Left lung (tissue), 10 donors: ENCODE data around the gene NMNAT3. TPM values are rescaled to one million over a fixed set of nuclear protein-coding genes. Genes with fewer than 3 reads are reported as not detected.

Experiments used
- ATAC-seq: fragments of 200-7000 bp; cut with Tn5 transposase; one replicate; pipeline ENCODE4 v1.9.1; 2020; ENCODE audit warnings: moderate library complexity
- DNase-seq, 4 donors: peaks; one replicate each; pipeline ENCODE4 v3.0.0-alpha.2; 2013 to 2020
- H3K27ac ChIP-seq, 2 donors: fragments of 200-600 bp; sonication (generic) in 1 of 2; one replicate each; pipeline versions ENCODE4 v1.5.0 to v1.8.0; 2020 to 2021
- H3K27me3 ChIP-seq, 2 donors: fragments of 200-600 bp; sonication (generic) in 1 of 2; one replicate each; pipeline versions ENCODE4 v1.5.0 to v1.8.0; 2020 to 2021
- H3K36me3 ChIP-seq, 2 donors: fragments of 200-600 bp; sonication (generic) in 1 of 2; one replicate each; pipeline versions ENCODE4 v1.5.0 to v1.8.0; 2020 to 2021
- H3K4me1 ChIP-seq, 2 donors: fragments of 200-600 bp; one replicate each; pipeline ENCODE4 v1.8.0; 2021
- H3K4me3 ChIP-seq, 2 donors: fragments of 200-600 bp; sonication (generic) in 1 of 2; one replicate each; pipeline versions ENCODE4 v1.5.0 to v1.8.0; 2020 to 2021; ENCODE audit warnings: mild to moderate bottlenecking in 1 of 2
- H3K9me3 ChIP-seq, 2 donors: fragments of 200-600 bp; sonication (generic) in 1 of 2; one replicate each; pipeline versions ENCODE4 v1.5.0 to v1.8.0; 2020 to 2021
- CTCF ChIP-seq, 2 donors: fragments of 200-600 bp; sonication (generic) in 1 of 2; IDR thresholded peaks; one replicate each; pipeline versions ENCODE4 v1.5.0 to v1.8.0; 2021; ENCODE audit warnings: antibody characterized with exemption in 2 of 2
- intact Hi-C, 2 donors: fragments of 100-400 bp; cut with DNase I; formaldehyde crosslinking; loops; one replicate each; pipeline versions ENCODE4 v1.11.2 to v1.14.2; 2022
- polyA plus RNA-seq, 6 donors: library from polyadenylated mRNA; unstranded; fragments of 120-200 nt; gene quantifications; one replicate each; pipeline ENCODE4 v1.2.1, GENCODE V29; 2013; ENCODE audit not compliant: insufficient read length in 6 of 6
- total RNA-seq, 2 donors: library from RNA; stranded (reverse); fragmentation: NEBNext Ultra II Directional; extraction: Animal tissue kit (Norgen Biotek cat#: 25700); gene quantifications; one replicate each; pipeline ENCODE4 v1.2.1, GENCODE V29; 2021
- donor health status: DM: no; HTN: yes; CAD: no.
- donor health status: DM: no; HTN: no; CAD: no.

The NMNAT3 gene
- total and polyA plus RNA-seq, 8 donors = 3.2 to 8.0 (median 6.0) TPM

- Histone ChIP-seq H3K9me3 (no peaks in the 10 kb centered on the region), H3K4me1 (peaks cover 3 to 24% of the 10 kb centered on the region in 2 donors), H3K27ac (peak overlapping the region in 1 of 2 donors; percentile 18), H3K36me3 (no peaks in the 10 kb centered on the region), H3K4me3 (no peak overlapping the region), H3K27me3 (peaks cover 0 to 14% of the 10 kb centered on the region in 2 donors)
- intact Hi-C loops = no loop called here
- ATAC-seq (peak; percentile 28), DNase-seq (peak in 2 of 4 donors; percentile 54 to 80)
- no peak for TF ChIP-seq CTCF (IDR thresholded peaks at IDR 0.05)
These were observed 143.9 kb downstream of the NMNAT3 start for GRCh38 chr3:139533781-139534454.

- Histone ChIP-seq H3K27ac (no peak overlapping the region), H3K4me3 (no peak overlapping the region), H3K9me3 (no peaks in the 10 kb centered on the region), H3K4me1 (peaks cover 3 to 18% of the 10 kb centered on the region in 2 donors), H3K36me3 (no peaks in the 10 kb centered on the region), H3K27me3 (peaks cover 0 to 5% of the 10 kb centered on the region in 2 donors)
- DNase-seq (no peak), ATAC-seq (no peak)
- no peak for TF ChIP-seq CTCF (IDR thresholded peaks at IDR 0.05)
- intact Hi-C loops = no loop called here
These were observed 144.8 kb downstream of the NMNAT3 start for GRCh38 chr3:139532976-139533375.

- Histone ChIP-seq H3K27me3 (no peaks in the 10 kb centered on the region), H3K36me3 (no peaks in the 10 kb centered on the region), H3K27ac (no peak overlapping the region), H3K4me3 (no peak overlapping the region), H3K4me1 (peaks cover 3 to 18% of the 10 kb centered on the region in 2 donors), H3K9me3 (no peaks in the 10 kb centered on the region)
- no peak for TF ChIP-seq CTCF (IDR thresholded peaks at IDR 0.05)
- DNase-seq (no peak), ATAC-seq (no peak)
- intact Hi-C loops = no loop called here
These were observed 147.1 kb downstream of the NMNAT3 start for GRCh38 chr3:139530717-139531116.

- ATAC-seq = no peak
- Histone ChIP-seq H3K36me3 (no peaks in the 10 kb centered on the region), H3K27me3 (no peaks in the 10 kb centered on the region), H3K4me1 (peaks cover 3 to 15% of the 10 kb centered on the region in 2 donors), H3K4me3 (no peak overlapping the region), H3K27ac (no peak overlapping the region), H3K9me3 (no peaks in the 10 kb centered on the region)
- intact Hi-C loops = no loop called here
- TF ChIP-seq CTCF (IDR thresholded peaks at IDR 0.05) = no peak
- DNase-seq = no peak
These were observed 148.1 kb downstream of the NMNAT3 start for GRCh38 chr3:139529662-139530061.

- no peaks in the 10 kb centered on the region for H3K27me3 ChIP-seq
- no peak for ATAC-seq
These were observed 148.8 kb downstream of the NMNAT3 start for GRCh38 chr3:139528924-139529323.

More at GRCh38 chr3:139528924-139529323, 148.8 kb downstream of the NMNAT3 start:
- no peak for TF ChIP-seq CTCF (IDR thresholded peaks at IDR 0.05)
- intact Hi-C loops = no loop called here
- no peaks in the 10 kb centered on the region for H3K9me3 ChIP-seq
- H3K4me1 ChIP-seq = peaks cover under 1 to 8% of the 10 kb centered on the region in 2 donors
- H3K27ac ChIP-seq = no peak overlapping the region
- no peaks in the 10 kb centered on the region for H3K36me3 ChIP-seq
- no peak for DNase-seq
- no peak overlapping the region for H3K4me3 ChIP-seq
